Activated T-helper 17 cell treated with anti-CD3 and anti-CD28 coated beads, Interleukin-2, amount 50 U/mL, for 72 hours (primary cell): ENCODE data around the gene SHB. TPM values are rescaled to one million over a fixed set of nuclear protein-coding genes. Genes with fewer than 3 reads are reported as not detected.

ENCODE experiments used
- ATAC-seq: fragments of 150-1000 bp; cut with Tn5 transposase; replicated peaks from 2 replicates; pipeline ENCODE4 v1.10.0; 2021; ENCODE audit warnings: mild to moderate bottlenecking, moderate library complexity
- H3K27ac Mint-ChIP-seq: one replicate; pipeline ENCODE4 v1.8.0; 2022; ENCODE audit warnings: mixed read lengths
- H3K27me3 Mint-ChIP-seq: one replicate; pipeline ENCODE4 v1.8.0; 2022; ENCODE audit warnings: mixed read lengths
- H3K36me3 Mint-ChIP-seq: one replicate; pipeline ENCODE4 v1.8.0; 2022; ENCODE audit warnings: low read depth, mild to moderate bottlenecking, mixed read lengths
- H3K4me1 Mint-ChIP-seq: one replicate; pipeline ENCODE4 v1.8.0; 2022; ENCODE audit warnings: mixed read lengths
- H3K4me3 Mint-ChIP-seq: one replicate; pipeline ENCODE4 v1.8.0; 2022; ENCODE audit warnings: mild to moderate bottlenecking, mixed read lengths
- H3K9me3 Mint-ChIP-seq: one replicate; pipeline ENCODE4 v1.8.0; 2022; ENCODE audit warnings: mixed read lengths
- total RNA-seq, 2 donors: library from RNA; stranded (reverse); gene quantifications; one replicate each; pipeline ENCODE4 v1.2.3, GENCODE V29; 2022

The SHB gene
- total RNA-seq, 2 donors from 2014 or later: 0.95 to 1.7 TPM

- H3K36me3 Mint-ChIP-seq: no peaks in the 10 kb centered on the region
- no peak for ATAC-seq
These were observed 73.7 kb downstream of the SHB start for GRCh38 chr9:37995348-37995737.

GRCh38 chr9:37994639-37995347, 74.2 kb downstream of the SHB start:
- no peaks in the 10 kb centered on the region for H3K9me3 Mint-ChIP-seq
- H3K4me3 Mint-ChIP-seq: peak overlapping the region; percentile 71
- H3K27ac Mint-ChIP-seq: peak overlapping the region; percentile 90
- H3K27me3 Mint-ChIP-seq: peaks cover 8% of the 10 kb centered on the region
- peak; percentile 90 for ATAC-seq
- H3K4me1 Mint-ChIP-seq: peaks cover 2% of the 10 kb centered on the region
- H3K36me3 Mint-ChIP-seq: no peaks in the 10 kb centered on the region

More at GRCh38 chr9:37995348-37995737, 73.7 kb downstream of the SHB start:
- H3K4me1 Mint-ChIP-seq: peaks cover 4% of the 10 kb centered on the region
- H3K27ac Mint-ChIP-seq: peak overlapping the region; percentile 90
- H3K27me3 Mint-ChIP-seq: peaks cover 8% of the 10 kb centered on the region
- H3K4me3 Mint-ChIP-seq: peak overlapping the region; percentile 71
- no peaks in the 10 kb centered on the region for H3K9me3 Mint-ChIP-seq

GRCh38 chr9:37992924-37993349, 76.1 kb downstream of the SHB start:
- H3K9me3 Mint-ChIP-seq: no peaks in the 10 kb centered on the region
- H3K4me1 Mint-ChIP-seq: no peaks in the 10 kb centered on the region
- no peaks in the 10 kb centered on the region for H3K36me3 Mint-ChIP-seq
- no peak for ATAC-seq
- H3K4me3 Mint-ChIP-seq: no peak overlapping the region
- H3K27me3 Mint-ChIP-seq: peaks cover 8% of the 10 kb centered on the region
- H3K27ac Mint-ChIP-seq: no peak overlapping the region

- Mint-ChIP-seq H3K36me3 (no peaks in the 10 kb centered on the region), H3K27me3 (peaks cover 8% of the 10 kb centered on the region), H3K4me3 (no peak overlapping the region), H3K4me1 (no peaks in the 10 kb centered on the region), H3K27ac (no peak overlapping the region), H3K9me3 (no peaks in the 10 kb centered on the region)
- no peak for ATAC-seq
These were observed 78.5 kb downstream of the SHB start for GRCh38 chr9:37990404-37991015.

GRCh38 chr9:37989701-37990100, 79.3 kb downstream of the SHB start:
- Mint-ChIP-seq H3K4me1 (no peaks in the 10 kb centered on the region), H3K36me3 (no peaks in the 10 kb centered on the region), H3K4me3 (no peak overlapping the region), H3K27ac (no peak overlapping the region), H3K9me3 (no peaks in the 10 kb centered on the region), H3K27me3 (peaks cover 8% of the 10 kb centered on the region)
- no peak for ATAC-seq

GRCh38 chr9:37988602-37989001, 80.4 kb downstream of the SHB start:
- ATAC-seq: no peak
- H3K9me3 Mint-ChIP-seq: no peaks in the 10 kb centered on the region
- peaks cover 4% of the 10 kb centered on the region for H3K27me3 Mint-ChIP-seq
- H3K4me3 Mint-ChIP-seq: no peak overlapping the region
- no peaks in the 10 kb centered on the region for H3K36me3 Mint-ChIP-seq
- H3K27ac Mint-ChIP-seq: no peak overlapping the region
- no peaks in the 10 kb centered on the region for H3K4me1 Mint-ChIP-seq

GRCh38 chr9:37988041-37988440, 81.0 kb downstream of the SHB start:
- no peaks in the 10 kb centered on the region for H3K9me3 Mint-ChIP-seq
- H3K36me3 Mint-ChIP-seq: no peaks in the 10 kb centered on the region
- H3K27ac Mint-ChIP-seq: no peak overlapping the region

GRCh38 chr9:37987467-37987981, 81.5 kb downstream of the SHB start:
- Mint-ChIP-seq H3K36me3 (no peaks in the 10 kb centered on the region), H3K27ac (no peak overlapping the region)

More at GRCh38 chr9:37988041-37988440, 81.0 kb downstream of the SHB start:
- Mint-ChIP-seq H3K4me3 (no peak overlapping the region), H3K27me3 (peaks cover 2% of the 10 kb centered on the region), H3K4me1 (no peaks in the 10 kb centered on the region)
- ATAC-seq: no peak

GRCh38 chr9:37986771-37987258, 82.2 kb downstream of the SHB start:
- H3K4me1 Mint-ChIP-seq: no peaks in the 10 kb centered on the region
- H3K36me3 Mint-ChIP-seq: no peaks in the 10 kb centered on the region
- H3K27ac Mint-ChIP-seq: no peak overlapping the region
- H3K27me3 Mint-ChIP-seq: no peaks in the 10 kb centered on the region
- H3K9me3 Mint-ChIP-seq: no peaks in the 10 kb centered on the region
- no peak for ATAC-seq
- H3K4me3 Mint-ChIP-seq: no peak overlapping the region

More at GRCh38 chr9:37987467-37987981, 81.5 kb downstream of the SHB start:
- no peaks in the 10 kb centered on the region for H3K27me3 Mint-ChIP-seq
- no peak overlapping the region for H3K4me3 Mint-ChIP-seq
- no peaks in the 10 kb centered on the region for H3K4me1 Mint-ChIP-seq
- no peaks in the 10 kb centered on the region for H3K9me3 Mint-ChIP-seq
- ATAC-seq: no peak

GRCh38 chr9:37986001-37986400, 83.0 kb downstream of the SHB start:
- Mint-ChIP-seq H3K36me3 (no peaks in the 10 kb centered on the region), H3K9me3 (no peaks in the 10 kb centered on the region), H3K27me3 (no peaks in the 10 kb centered on the region), H3K4me1 (no peaks in the 10 kb centered on the region), H3K4me3 (no peak overlapping the region), H3K27ac (no peak overlapping the region)
- ATAC-seq: no peak

- no peaks in the 10 kb centered on the region for H3K36me3 Mint-ChIP-seq
- H3K27ac Mint-ChIP-seq: peak overlapping the region; percentile 34
- no peaks in the 10 kb centered on the region for H3K9me3 Mint-ChIP-seq
- no peaks in the 10 kb centered on the region for H3K4me1 Mint-ChIP-seq
- H3K27me3 Mint-ChIP-seq: no peaks in the 10 kb centered on the region
- no peak overlapping the region for H3K4me3 Mint-ChIP-seq
- ATAC-seq: peak; percentile 62
These were observed 84.1 kb downstream of the SHB start for GRCh38 chr9:37984672-37985611.

GRCh38 chr9:37984278-37984671, 84.8 kb downstream of the SHB start:
- Mint-ChIP-seq H3K27me3 (peaks cover under 1% of the 10 kb centered on the region), H3K27ac (no peak overlapping the region), H3K4me1 (no peaks in the 10 kb centered on the region), H3K9me3 (no peaks in the 10 kb centered on the region), H3K4me3 (no peak overlapping the region), H3K36me3 (no peaks in the 10 kb centered on the region)
- ATAC-seq: no peak

- Mint-ChIP-seq H3K27me3 (peaks cover 3% of the 10 kb centered on the region), H3K36me3 (no peaks in the 10 kb centered on the region), H3K4me1 (no peaks in the 10 kb centered on the region), H3K4me3 (no peak overlapping the region), H3K9me3 (no peaks in the 10 kb centered on the region), H3K27ac (no peak overlapping the region)
- no peak for ATAC-seq
These were observed 85.5 kb downstream of the SHB start for GRCh38 chr9:37983381-37984067.

GRCh38 chr9:37979844-37980243, 89.2 kb downstream of the SHB start:
- no peaks in the 10 kb centered on the region for H3K4me1 Mint-ChIP-seq
- H3K36me3 Mint-ChIP-seq: no peaks in the 10 kb centered on the region
- no peak overlapping the region for H3K27ac Mint-ChIP-seq
- ATAC-seq: no peak
- H3K27me3 Mint-ChIP-seq: peaks cover 7% of the 10 kb centered on the region
- H3K4me3 Mint-ChIP-seq: no peak overlapping the region
- no peaks in the 10 kb centered on the region for H3K9me3 Mint-ChIP-seq
